OCI-LY1 (cell line): ENCODE measurements around the gene SPIN2B.

Experiments
- EZH2 ChIP-seq: fragments of 200-600 bp; sonication (generic), shearing (Covaris generic); IDR thresholded peaks from 2 replicates; pipeline ENCODE4 v1.8.0; 2017; ENCODE audit warnings: borderline replicate concordance, mixed run types, mild to moderate bottlenecking, antibody characterized with exemption, low read length, moderate library complexity, mixed read lengths
- TF ChIP-seq, protein P1 (sequence below): fragments of 200-600 bp; sonication (generic), shearing (Covaris generic); IDR thresholded peaks from 2 replicates; pipeline ENCODE4 v1.5.1; 2017; ENCODE audit warnings: mild to moderate bottlenecking, antibody characterized with exemption, low read length, moderate library complexity, mixed read lengths

- TF ChIP-seq, protein P1, sequence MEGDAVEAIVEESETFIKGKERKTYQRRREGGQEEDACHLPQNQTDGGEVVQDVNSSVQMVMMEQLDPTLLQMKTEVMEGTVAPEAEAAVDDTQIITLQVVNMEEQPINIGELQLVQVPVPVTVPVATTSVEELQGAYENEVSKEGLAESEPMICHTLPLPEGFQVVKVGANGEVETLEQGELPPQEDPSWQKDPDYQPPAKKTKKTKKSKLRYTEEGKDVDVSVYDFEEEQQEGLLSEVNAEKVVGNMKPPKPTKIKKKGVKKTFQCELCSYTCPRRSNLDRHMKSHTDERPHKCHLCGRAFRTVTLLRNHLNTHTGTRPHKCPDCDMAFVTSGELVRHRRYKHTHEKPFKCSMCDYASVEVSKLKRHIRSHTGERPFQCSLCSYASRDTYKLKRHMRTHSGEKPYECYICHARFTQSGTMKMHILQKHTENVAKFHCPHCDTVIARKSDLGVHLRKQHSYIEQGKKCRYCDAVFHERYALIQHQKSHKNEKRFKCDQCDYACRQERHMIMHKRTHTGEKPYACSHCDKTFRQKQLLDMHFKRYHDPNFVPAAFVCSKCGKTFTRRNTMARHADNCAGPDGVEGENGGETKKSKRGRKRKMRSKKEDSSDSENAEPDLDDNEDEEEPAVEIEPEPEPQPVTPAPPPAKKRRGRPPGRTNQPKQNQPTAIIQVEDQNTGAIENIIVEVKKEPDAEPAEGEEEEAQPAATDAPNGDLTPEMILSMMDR = no peak
- TF ChIP-seq EZH2 = no peak
These were observed 16.4 kb downstream of the SPIN2B start for GRCh38 chrX:57104921-57105398.
